Measurements from ENCODE around the gene ETFA.

The ETFA gene

GRCh38 chr15:76340198-76340802, 29.0 kb upstream of the ETFA start:
- no peak for DNase-seq

- DNase-seq = no peak
These were observed 28.3 kb upstream of the ETFA start for GRCh38 chr15:76339305-76340197.

- no peak for DNase-seq
These were observed 27.4 kb upstream of the ETFA start for GRCh38 chr15:76338486-76339304.

- DNase-seq = no peak
These were observed 26.6 kb upstream of the ETFA start for GRCh38 chr15:76337696-76338485.

- DNase-seq = peak; percentile 69
These were observed 25.9 kb upstream of the ETFA start for GRCh38 chr15:76337059-76337695.

GRCh38 chr15:76336254-76337058, 25.2 kb upstream of the ETFA start, which contains the start of gene ISL2:
ISL2 (plus strand) TSS chr15:76336773; CDS start chr15:76336884, 111 bp downstream.
- peak; percentile 98 for DNase-seq

- DNase-seq = peak; percentile 30
These were observed 24.3 kb upstream of the ETFA start for GRCh38 chr15:76335307-76336253.

- no peak for DNase-seq
These were observed 23.4 kb upstream of the ETFA start for GRCh38 chr15:76334438-76335306.

GRCh38 chr15:76333720-76334437, 22.6 kb upstream of the ETFA start:
- DNase-seq = peak; percentile 48

- no peak for DNase-seq
These were observed 22.0 kb upstream of the ETFA start for GRCh38 chr15:76333309-76333708.

- no peak for DNase-seq
These were observed 21.5 kb upstream of the ETFA start for GRCh38 chr15:76332796-76333195.

- peak; percentile 54 for DNase-seq
These were observed 18.9 kb upstream of the ETFA start for GRCh38 chr15:76330080-76330680.

GRCh38 chr15:76328958-76329357, 17.7 kb upstream of the ETFA start:
- peak; percentile 52 for DNase-seq

- no peak for DNase-seq
These were observed 16.9 kb upstream of the ETFA start for GRCh38 chr15:76328106-76328696.

- peak; percentile 15 for DNase-seq
These were observed 16.2 kb upstream of the ETFA start for GRCh38 chr15:76327191-76328105.

GRCh38 chr15:76325704-76326103, 14.4 kb upstream of the ETFA start:
- no peak for DNase-seq

Data from HCEC 1CT (cell line).